LNCAP (cell line): Measurements from ENCODE around the gene GNAS-AS1.

Experiments
- TF ChIP-seq, protein P1 (sequence below): fragments of 450-650 bp; IDR thresholded peaks from 2 replicates; pipeline ENCODE4 v1.5.1; 2017; ENCODE audit warnings: mild to moderate bottlenecking

GNAS-AS1 gene

DNA sequence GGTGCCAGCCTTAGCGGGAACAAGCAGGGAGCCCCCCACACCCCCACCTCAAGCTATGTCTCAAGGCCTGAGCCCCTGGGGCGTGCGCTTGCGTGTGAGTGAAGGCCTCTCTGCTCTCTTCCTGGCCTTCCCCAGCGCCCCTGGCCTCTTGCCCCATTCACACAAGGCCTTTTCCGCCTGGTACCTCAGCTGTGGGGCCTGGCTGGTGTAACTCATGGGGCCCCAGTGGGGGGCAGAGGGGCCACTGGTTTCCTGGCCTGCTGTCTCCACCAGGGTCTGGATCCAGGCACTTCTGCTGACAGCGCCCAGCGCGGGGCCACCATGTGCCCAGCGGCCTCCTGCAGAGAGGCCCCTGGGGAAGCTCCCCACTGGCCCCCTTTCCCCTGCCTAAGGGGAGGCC is 34.7 kb downstream of the GNAS-AS1 start:
- TF ChIP-seq, protein P1, sequence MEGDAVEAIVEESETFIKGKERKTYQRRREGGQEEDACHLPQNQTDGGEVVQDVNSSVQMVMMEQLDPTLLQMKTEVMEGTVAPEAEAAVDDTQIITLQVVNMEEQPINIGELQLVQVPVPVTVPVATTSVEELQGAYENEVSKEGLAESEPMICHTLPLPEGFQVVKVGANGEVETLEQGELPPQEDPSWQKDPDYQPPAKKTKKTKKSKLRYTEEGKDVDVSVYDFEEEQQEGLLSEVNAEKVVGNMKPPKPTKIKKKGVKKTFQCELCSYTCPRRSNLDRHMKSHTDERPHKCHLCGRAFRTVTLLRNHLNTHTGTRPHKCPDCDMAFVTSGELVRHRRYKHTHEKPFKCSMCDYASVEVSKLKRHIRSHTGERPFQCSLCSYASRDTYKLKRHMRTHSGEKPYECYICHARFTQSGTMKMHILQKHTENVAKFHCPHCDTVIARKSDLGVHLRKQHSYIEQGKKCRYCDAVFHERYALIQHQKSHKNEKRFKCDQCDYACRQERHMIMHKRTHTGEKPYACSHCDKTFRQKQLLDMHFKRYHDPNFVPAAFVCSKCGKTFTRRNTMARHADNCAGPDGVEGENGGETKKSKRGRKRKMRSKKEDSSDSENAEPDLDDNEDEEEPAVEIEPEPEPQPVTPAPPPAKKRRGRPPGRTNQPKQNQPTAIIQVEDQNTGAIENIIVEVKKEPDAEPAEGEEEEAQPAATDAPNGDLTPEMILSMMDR = no peak

DNA sequence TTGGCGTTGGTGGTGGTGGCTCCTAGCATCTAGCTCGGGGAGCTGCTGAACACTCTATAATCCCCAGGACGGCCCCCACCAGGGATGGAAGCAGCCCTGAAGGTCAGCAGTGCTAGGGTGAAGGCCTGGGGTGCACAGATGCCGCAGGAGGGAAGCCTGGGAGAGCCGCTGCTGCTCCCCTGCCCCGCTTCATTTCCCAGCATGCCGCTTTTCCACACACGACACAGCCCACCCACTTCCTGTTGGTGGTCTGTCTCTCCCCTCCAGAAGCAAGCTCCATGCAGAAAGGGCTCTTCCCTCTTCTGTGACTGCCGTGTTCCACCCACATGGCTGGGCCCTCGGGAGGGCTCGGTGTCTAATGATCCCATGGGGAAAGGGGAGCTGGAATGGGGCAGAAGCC is 35.3 kb downstream of the GNAS-AS1 start:
- TF ChIP-seq, protein P1 = no peak

DNA sequence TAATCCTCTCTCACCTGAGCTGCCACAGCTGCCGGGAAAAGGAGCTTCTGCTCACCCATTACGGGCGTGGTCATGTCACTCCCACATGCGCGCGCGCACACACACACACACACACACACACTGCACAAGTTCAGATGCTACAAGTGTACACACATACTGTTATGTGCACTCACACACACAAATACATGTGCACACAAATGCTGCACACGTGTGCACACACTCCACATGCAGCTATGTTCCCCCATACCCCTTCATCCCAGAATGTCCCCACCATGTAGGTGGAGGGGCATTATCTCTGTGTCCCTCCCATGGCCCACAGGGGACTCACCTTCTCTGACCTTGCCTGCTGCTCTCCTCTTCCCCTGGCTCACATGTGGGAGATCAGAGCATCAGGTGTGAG is 37.3 kb downstream of the GNAS-AS1 start:
- TF ChIP-seq, protein P1 = no peak

DNA sequence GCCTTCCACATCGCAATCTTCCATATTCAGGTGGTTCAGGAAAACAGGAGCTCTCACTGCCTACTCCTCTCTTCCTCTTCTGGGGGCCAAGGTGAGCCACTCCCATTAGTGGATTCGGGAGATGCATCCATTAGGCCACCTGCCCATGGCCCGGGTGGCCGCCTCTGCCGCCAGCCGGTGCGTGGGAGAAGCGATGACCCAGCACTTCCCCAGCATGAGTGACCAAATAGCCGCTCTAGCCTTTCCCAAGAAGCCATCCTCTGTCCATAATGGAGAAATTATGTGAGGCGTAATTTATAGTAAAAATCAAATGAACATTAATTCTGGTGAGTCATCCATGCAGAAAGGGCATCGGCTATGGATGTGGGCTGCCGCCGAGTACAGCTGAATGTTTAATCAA is 39.4 kb downstream of the GNAS-AS1 start:
- TF ChIP-seq, protein P1 = no peak

DNA sequence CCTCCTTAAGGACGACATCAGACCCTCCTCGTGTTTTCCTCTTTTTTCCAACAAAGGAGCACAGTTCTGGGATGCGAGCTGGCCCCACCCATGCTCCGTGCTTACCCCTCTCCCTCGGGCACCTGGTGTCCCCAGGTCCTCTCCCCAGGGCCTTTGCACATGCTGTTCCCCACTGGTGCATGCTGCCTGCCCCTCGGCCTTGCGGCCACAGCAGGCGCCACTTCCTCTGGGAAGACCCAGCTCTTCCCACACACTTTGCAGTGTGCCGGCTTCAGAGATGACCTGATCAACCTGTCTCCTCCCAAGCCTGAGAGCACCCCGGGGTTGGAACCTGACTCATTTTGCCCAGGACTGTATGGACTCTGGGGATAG is 39.8 kb downstream of the GNAS-AS1 start:
- TF ChIP-seq, protein P1 = no peak

DNA sequence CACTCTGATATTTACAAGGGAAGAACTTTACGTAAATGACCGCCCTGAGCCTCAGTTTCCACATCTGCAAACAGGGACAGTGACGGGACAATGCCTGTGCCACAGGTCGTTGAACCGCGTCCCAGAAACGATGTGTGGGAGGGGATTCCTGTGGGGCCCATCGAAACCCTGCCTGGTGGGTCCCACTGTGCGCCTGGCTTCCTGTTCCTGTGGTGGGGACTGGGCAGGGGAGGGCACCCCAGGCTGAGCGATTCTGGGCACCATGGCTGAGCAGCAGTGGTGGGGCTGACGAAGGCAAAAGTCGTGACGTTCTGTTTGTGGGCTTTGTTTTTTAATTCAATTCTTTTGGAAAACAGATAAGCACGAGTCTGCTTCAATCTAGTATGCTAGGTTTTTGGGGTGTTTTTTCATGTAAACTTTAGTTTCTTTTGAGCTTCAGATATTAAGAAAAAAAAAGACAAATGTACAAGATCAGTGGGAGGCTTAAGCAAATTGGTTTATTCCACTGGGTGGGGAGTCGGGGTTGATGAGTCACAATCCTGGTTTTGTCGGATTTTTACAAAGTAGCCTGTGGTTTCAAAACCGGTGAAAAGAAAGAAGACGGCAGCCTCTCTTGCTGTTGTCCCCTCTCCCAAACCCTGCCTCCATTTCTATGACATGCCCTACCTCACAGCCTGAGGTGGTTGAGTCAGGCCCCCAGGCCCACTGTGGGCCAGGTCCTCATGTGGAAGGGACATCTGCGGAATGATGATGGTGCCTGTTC is 40.4 kb downstream of the GNAS-AS1 start:
- TF ChIP-seq, protein P1 = no peak

DNA sequence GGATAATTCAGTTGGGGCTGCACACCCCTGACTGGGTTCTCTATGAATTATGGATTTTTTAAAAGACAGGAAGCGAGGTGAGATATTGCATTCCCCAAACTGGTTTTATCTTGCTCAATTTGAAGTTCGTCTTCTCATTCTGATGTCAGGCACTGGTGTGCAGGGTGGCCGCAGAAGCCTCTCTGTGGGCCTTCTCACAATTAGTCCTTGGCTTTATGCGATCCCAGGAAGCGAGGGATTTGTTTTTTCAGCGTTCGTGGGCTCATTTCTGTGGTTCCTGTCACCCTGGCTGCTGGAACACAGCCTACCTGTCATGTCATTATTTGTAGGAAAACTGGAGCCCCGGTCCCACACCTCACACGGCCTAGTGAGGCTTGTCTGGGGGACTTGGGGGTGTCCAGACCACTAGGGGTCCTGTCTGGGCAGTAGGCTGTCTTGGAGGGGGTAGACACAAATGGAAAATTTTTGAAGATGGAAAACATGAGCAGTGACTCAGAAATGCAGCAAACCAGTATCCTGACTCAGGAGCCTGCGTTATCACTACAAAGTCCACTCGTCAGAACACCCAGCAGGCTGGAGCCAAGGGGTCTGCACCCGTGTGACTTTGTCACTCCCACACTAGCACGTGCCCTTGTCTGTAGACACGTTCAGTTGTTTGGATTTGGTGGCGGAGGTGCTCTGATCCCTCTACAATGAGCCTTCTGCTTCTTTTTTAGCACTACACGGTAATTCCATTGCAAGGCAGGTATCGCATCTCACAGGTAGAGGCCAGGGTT is 42.2 kb downstream of the GNAS-AS1 start:
- TF ChIP-seq, protein P1 = no peak
